Ureter (tissue), 1 donor: ENCODE results near the gene LIPC. TPM values are rescaled to one million over a fixed set of nuclear protein-coding genes. Genes with fewer than 3 reads are reported as not detected.

Source experiments
- DNase-seq: peaks from one replicate; pipeline ENCODE4 v3.0.0-alpha.2; 2020; ENCODE audit warnings: low spot score
- total RNA-seq: library from RNA; stranded (reverse); gene quantifications from one replicate; pipeline ENCODE4 v1.2.4, GENCODE V29; 2023
- donor health status: DM: yes; HTN: yes; CAD: no.

LIPC gene
- total RNA-seq, 1 donor from 2014 or later, result 10.5 TPM

GRCh38 chr15:58554758-58555157 lies 123.0 kb downstream of the LIPC start:
- peak; percentile 14 for DNase-seq

- peak; percentile 29 for DNase-seq
These were observed 123.6 kb downstream of the LIPC start for GRCh38 chr15:58555162-58556027.

DNA sequence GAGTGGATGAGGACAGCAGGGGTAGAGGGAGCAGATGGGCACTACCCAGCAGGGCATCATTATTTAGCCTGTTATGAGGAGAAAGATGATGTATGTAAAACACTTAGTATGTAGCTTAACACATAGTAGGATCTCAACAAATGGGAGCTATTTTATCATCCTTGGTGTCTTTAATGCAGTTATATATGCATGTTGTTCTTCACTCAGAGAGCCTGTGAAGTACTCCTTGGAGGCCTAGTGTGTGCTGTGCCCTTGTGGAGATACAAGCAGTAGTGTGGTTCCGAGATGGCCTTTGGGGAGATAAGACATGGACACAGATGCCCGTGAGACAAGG lies 124.2 kb downstream of the LIPC start:
- peak; percentile 13 for DNase-seq

- DNase-seq, result no peak
These were observed 124.8 kb downstream of the LIPC start for GRCh38 chr15:58556541-58556940.

DNA sequence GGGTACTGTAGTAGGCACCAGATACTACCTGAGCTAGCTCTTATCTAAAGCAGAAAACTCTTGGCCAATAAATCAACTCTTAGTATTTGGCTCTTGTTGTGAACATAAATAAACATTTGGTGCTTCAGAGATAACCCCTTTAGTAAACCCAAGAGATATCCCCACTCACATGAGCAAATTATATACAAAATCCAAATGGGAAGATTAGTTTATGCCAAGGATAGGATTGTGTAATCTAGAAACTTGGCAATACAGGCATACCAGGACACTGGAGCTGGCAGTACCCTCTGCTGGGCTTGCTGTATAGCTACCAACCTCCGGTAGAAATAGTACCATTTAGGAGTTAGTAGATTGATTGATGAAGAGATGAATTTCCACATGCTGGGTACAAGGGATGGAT lies 127.0 kb downstream of the LIPC start:
- DNase-seq, result no peak

DNA sequence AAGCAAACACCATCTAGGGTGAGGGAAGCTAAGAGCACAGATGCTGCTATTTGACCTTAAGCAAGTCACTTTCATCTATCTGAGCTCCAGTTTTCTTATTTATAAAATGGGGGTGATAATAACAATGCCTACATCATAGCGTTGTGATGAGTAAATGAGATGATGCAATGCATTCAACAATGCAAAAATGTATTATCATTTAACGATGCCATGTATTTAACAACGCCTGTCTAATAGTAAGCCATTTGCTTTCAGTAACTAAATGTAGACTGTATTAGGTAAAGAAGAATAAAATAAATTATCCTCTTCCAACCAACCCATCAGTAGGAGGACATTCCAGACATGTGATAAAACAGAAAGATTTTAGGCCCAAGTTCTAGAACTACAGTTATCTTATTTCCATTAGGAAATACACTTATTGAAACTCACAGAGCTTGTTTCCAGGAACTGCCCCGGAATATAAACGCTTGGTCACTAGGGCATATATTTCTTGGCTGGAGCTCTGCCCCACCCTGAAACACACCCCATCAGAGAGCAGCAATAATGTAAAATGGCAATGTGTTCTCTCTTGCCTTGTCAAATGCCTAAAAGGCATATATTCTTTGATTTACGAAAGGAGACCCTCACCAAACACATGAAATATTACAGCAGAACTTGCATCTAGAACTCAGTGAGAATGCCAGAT lies 128.3 kb downstream of the LIPC start:
- peak; percentile 14 for DNase-seq

GRCh38 chr15:58561321-58561720 lies 129.5 kb downstream of the LIPC start:
- DNase-seq, result no peak

DNA sequence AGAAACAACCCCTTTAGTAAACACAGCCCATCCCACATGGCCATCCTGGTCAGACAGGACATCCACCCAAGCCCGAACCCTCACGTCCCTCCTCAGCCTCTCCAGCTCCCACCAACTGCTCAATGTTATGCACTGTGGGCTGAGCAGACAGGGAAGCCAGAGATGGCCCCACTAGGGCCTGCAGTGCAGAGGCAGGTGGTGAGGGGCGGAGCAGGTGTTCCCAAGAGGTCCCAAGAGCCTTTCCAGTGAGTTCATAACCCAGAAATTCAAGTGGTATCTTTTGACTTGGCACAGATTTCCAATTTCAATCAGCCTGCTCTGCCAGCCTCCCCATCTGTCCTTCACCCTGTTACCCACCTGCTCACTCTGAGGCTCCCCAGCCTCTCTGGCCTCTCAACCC lies 130.3 kb downstream of the LIPC start:
- DNase-seq, result peak; percentile 14

GRCh38 chr15:58564981-58565380 lies 133.2 kb downstream of the LIPC start:
- DNase-seq, result peak; percentile 20

GRCh38 chr15:58565619-58566018 lies 133.8 kb downstream of the LIPC start:
- no peak for DNase-seq

DNA sequence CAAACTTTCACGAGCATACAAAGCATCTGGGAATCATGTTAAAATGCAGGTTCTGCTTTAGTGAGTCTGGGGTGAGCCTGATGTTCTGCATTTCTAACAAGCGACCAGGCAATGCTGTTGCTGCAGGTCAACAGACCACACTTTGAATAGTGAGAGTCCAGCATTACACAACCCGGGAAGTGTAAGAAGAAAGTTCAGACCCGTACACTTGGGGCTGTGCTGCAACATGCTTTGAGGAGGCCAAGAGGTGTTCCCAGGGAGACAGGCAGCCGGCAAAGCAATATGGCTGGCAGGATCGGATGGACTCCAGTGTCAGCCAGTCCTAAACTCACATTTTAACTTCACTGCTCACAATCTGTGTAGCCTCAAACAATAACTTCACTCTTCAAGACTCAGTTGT lies 134.2 kb downstream of the LIPC start:
- no peak for DNase-seq

DNA sequence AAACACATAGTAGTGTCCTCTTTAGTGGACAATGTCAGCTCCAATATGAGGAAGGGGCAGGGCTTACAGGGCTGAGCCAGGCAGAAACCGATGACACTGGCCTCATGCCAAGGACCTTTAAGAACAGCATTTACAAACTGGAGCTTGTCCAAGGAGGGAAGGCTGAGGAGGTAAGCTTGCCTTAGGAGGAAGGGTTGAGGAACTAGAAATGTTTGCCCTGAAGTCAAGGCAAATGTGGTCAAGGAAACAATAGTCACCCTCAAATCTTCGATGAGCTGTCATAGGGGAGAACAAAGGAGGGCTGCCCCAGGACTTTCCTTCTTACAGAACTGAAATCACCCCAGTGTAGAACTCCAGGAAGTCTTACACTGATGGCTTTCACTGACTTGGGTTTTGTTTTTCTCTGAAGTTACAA lies 136.4 kb downstream of the LIPC start:
- DNase-seq, result no peak

DNA sequence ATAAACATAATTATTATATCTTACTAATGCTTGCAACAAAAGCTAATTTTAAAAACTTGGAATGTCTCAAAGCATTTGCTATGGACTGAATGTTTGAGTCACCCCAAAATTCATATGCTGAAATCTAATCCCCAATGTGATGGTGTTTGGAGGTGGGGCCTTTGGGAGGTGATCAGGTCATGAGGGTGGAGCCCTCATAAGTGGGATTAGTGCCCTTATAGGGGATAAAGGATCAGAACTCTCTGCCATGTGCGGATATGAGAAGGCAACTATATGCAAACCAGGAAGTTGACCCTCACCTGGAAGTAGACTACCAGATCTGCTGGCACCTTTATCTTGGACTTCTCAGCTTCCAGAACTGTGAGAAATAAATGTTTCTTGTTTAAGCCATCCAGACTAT lies 137.7 kb downstream of the LIPC start:
- DNase-seq, result no peak

- DNase-seq, result no peak
These were observed 139.7 kb downstream of the LIPC start for GRCh38 chr15:58571491-58571890.

DNA sequence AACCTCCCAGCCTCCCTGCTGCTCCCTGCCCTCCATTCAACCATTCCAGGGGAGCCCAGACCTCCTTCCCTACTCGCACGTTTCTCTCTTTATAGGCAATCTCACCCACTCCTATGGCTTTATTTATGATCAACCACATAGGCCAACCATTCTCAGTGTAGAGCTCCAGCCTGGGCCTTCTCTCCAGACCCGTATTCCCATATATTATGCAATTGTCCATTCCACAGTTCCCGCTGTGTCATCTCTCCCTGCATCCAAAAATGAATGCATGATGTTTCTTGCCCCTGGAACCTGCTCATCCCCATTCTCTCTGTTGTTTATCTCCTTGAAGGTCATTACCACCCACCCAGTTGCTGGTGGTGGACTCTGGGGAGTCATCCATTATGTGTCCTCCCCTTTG lies 140.7 kb downstream of the LIPC start:
- DNase-seq, result no peak

DNA sequence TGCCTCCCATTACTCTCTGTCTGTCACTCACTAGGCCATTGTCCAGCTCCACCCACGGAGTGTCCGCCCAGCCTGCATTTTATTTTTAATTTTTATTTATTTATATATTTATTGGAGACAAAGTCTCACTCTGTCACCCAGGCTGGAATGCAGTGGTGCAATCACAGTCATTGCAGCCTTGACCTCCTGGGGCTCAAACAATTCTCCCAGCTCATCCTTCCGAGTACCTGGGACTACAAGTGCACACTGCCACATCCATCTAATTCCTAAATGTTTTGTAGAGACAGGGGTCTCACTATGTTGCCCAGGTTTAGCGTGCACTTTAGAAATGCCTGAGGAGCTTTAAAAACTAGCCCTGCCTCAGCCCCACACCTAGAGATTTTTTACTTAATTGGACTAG lies 141.5 kb downstream of the LIPC start:
- no peak for DNase-seq

GRCh38 chr15:58574631-58575030 lies 142.8 kb downstream of the LIPC start:
- DNase-seq, result no peak

DNA sequence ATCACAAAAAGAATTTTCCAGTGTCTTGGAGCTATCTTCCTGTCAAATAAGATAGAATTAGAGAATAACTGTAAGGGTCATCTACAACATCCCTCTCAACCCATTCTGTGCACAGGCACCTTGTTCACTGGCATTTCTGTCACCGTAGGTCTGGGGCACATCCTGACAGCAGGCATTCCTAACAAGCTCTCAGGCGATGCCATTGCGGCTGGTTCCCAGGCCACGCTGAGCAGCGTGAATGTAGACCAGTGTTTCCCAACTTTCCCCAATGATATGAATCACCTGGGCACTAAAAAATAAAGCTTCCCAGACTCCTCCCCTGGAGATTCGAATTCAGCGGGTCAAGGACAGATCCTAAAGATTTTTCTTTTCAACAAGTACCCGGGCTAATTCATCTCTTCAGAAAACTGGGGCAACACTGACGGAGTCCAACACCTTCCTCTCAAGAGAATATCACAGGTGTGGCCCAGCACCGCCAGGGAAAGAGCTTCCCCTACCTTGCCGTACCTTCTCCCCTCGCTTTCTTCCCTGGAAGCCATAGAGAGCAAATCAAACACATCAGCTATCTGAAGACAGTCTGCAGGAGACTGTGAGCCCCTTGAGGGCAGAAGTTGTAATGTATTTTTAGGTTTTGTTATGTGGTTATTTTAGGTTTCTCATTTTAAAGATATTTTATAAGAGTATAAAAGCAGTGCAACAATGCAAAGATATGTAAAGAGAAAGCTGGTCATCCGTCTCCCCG lies 143.4 kb downstream of the LIPC start:
- no peak for DNase-seq

DNA sequence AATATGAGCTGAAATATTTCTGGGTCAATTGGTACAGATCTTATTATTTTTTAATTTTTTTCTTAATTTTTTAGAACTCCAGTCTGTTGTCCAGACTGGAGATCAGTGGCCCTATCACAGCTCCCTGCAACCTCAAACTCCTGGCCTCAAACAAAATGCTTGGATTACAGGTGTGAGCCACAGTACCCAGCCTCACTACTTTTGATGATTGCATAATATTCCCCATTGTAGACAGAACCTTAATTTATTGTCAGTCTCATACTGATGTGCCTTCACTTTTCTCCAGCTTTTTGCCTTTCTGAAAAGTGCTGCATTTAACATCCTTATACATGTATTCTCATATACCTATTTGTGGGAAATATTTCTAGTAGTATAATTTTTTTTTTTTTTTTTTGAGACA lies 144.9 kb downstream of the LIPC start:
- no peak for DNase-seq

DNA sequence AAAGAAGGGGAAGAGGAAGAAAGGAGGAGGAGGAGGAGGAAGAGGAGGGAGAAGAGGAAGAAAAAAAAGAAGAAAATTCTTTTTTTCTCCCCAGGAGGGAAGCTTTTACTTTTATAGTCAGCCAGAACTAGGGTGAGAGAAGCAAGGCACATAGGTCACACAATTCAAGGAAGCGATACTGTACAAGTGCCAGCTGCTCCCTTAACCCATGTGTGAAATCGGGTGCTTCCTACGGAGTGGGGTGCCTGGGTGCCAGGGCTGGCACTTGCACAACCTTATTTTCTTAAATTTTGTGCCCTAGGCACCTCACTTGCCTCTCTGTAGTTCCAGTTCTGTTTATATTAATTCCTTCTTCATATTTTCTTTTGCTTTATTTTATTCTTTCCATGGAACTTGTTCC lies 150.4 kb downstream of the LIPC start:
- no peak for DNase-seq

DNA sequence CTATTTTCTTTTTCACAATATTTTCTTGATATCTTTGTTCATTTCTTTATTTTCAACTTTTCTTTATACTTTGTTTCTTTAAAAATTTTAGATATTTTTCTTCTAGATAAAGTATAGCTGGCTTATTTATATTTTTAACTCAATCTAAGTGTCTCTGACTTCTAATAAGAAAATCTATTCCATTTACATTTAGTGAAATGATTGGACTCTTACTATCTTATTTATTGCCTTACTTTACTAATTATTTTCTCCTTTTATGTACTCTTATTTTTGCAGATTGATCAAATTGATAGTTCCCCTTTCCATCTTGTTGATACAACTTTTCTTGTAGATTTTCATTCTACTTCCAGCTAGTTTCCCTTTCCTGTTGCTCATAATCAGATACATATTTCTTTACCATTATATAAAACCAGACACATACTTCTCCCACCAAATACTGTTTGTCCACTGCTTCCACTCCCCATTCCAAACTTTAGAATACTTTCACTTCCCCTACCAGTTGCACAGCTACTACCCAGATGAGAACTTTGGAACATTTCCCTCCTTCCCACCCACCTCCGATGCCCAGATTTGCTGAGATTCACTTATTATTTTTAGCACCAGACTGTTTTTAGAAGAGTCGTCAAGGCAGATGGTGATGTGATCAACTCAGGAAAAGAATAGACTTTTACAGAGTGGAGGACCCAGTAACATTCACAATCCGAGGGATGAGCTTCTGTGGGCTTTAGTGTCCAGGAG lies 151.5 kb downstream of the LIPC start:
- no peak for DNase-seq
